Measurements from ENCODE around the gene SLC25A22. TPM values are rescaled to one million over a fixed set of nuclear protein-coding genes. Genes with fewer than 3 reads are reported as not detected.
A peak's percentile ranks its signal among the peaks of the same experiment; 100 is the strongest.

Gene SLC25A22
- total and polyA plus RNA-seq, 9 of the 15 experiments (the other 6 are each of a cell fraction or from before 2014, with no cell fraction given), result 0.41 to 55.4 (median 11.4) TPM

DNA sequence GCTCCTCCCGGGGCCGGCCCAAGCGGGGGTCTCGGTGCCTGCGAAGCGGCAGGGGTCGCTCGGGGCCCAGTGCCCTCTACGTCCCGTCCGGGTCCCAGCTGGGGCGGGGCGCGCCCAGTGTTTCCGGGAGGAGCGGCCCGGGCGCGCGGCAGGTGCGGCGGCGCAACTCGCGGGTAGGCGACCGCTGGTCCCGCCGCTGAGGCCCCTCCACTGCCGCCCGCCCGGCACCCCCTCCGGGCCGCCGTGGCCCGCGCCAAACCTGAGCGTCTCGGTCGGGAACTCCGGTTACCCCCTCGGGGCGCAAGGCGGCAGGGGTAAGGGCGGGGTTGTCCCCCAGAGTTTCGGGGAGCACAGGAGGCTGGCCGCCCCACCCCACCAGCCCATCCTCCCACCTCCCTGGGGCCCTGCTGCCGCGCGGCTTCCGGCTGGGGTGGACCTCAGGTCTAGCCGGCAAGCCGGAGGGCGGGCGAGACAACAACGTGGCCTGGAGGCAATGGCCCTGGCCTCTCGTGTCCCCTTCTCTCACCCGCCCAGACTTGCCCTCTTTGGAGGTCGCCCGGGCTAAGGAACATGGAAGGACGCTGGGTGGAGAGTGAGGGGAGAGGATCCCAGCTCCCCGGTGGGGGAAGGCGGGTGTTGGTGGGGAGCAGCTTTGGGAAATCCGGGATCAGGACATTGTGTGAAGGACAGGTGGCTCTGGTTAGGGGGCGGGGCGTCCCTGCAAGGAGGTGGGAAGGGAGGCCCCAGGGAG, 29.2 kb upstream of the SLC25A22 start (continued):
- TF ChIP-seq CTBP1 (IDR thresholded peaks at IDR 0.05; ENCODE audit: borderline replicate concordance) (peak; percentile 87), GABPB2 (CRISPR knock-in tag; conservative IDR thresholded peaks at IDR 0.05) (no peak), SMARCC2 (IDR thresholded peaks at IDR 0.05; ENCODE audit: low read depth) (no peak), ETV5 (CRISPR knock-in tag; IDR thresholded peaks at IDR 0.05; ENCODE audit: low read depth) (peak; percentile 53; the same call in 1 of the 2 replicates), KAT2B (IDR thresholded peaks at IDR 0.05; ENCODE audit: low read depth, low read length) (no peak), ATF1 (CRISPR knock-in tag; IDR thresholded peaks at IDR 0.05) (no peak), ATF1 (tag; IDR thresholded peaks at IDR 0.05) (0 out of 2 replicates have a peak, but pooled peaks have one; percentile 24), ZBTB33 (CRISPR knock-in tag; IDR thresholded peaks at IDR 0.05) (no peak), SREBF1 (IDR thresholded peaks at IDR 0.05; ENCODE audit: borderline replicate concordance, low read depth, low read length) (no peak), ZFP91 (CRISPR knock-in tag; IDR thresholded peaks at IDR 0.05) (no peak), ZNF347 (CRISPR knock-in tag; IDR thresholded peaks at IDR 0.05; ENCODE audit: low read depth) (no peak), CEBPB (tag; IDR thresholded peaks at IDR 0.05) (no peak), FOSL1 (tag; conservative IDR thresholded peaks at IDR 0.05) (0 out of 2 replicates have a peak, but pooled peaks have one; percentile 21), CBFB (CRISPR knock-in tag; IDR thresholded peaks at IDR 0.05) (no peak), TOE1 (IDR thresholded peaks at IDR 0.05; ENCODE audit: borderline replicate concordance) (no peak; the same call in 1 of the 2 replicates), TOE1 (CRISPR knock-in tag; IDR thresholded peaks at IDR 0.05; ENCODE audit: borderline replicate concordance, low read depth) (no peak), RCOR1 (IDR thresholded peaks at IDR 0.05; ENCODE audit: borderline replicate concordance in 1 of 2, low read depth in 2 of 2, low read length in 2 of 2) (no peak)
- TF ChIP-seq, protein P1, sequence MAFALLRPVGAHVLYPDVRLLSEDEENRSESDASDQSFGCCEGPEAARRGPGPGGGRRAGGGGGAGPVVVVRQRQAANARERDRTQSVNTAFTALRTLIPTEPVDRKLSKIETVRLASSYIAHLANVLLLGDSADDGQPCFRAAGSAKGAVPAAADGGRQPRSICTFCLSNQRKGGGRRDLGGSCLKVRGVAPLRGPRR (CRISPR knock-in tag; IDR thresholded peaks at IDR 0.05), result no peak

All from K562 (cell line).